Measurements from ENCODE around the gene PCNX3.

PCNX3 gene

DNA sequence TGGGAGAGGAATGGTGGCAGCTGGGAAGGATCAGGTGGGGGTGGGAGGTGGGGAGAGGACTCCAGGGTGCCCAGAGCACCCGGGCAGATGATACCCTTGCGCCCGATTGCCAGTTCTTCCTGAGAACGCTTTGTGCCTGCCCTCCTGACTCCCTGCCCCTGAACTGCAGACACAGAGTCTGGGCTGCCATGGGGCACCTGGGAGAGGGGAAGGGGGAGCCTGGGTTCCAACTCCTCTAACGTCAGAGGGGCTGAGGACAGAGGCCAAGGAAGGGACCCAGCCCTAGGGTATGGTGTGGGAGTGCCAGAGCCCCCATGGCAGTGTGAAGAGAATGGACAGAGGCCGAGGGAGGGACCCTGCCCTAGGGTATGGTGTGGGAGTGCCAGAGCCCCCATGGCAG lies 19.1 kb upstream of the PCNX3 start:
- in situ Hi-C loops (cut with MboI; ENCODE audit: low sequenced_read_pairs) = no loop called here

GRCh38 chr11:65598258-65598699 lies 17.3 kb upstream of the PCNX3 start:
- in situ Hi-C loops (cut with MboI; ENCODE audit: low sequenced_read_pairs) = no loop called here

DNA sequence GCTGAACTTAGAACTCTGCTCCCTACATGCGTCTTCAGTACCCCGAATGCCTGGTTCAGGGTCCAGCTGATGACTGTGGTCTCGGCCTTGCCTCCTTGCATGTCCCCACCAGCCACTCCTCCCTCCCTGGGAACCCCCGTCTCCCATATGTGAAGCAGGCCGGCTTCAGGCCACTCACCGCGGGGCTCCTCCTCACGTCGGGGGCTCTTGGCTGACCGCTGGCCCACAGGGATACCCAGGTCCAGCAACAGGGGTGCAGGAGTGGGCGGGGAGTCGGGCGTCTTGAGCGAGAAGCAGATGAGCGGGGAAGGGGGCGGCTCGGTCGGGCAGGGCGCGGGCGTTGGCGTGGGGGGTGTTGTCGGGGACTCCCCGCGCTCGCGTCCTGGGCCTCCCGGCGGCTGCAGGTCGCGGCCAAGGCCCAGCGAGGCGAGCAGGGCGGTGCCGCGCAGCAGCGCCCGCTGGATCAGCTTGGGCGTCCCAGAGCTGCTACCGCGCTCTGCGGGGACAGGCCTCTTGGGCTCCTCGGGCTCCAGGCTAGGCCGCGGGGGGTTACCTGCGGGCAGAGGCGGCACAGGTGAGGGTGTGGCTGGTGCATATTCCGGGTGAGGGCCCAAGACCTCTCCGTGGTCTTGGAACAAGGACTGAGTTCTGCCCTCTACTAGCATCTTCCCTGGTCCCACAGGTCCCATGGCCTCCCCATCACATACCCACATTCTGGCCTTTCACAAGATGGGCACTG lies 16.2 kb upstream of the PCNX3 start:
- in situ Hi-C loops (cut with MboI; ENCODE audit: low sequenced_read_pairs) = no loop called here

GRCh38 chr11:65599955-65600246 lies 15.7 kb upstream of the PCNX3 start:
- in situ Hi-C loops (cut with MboI; ENCODE audit: low sequenced_read_pairs) = no loop called here

DNA sequence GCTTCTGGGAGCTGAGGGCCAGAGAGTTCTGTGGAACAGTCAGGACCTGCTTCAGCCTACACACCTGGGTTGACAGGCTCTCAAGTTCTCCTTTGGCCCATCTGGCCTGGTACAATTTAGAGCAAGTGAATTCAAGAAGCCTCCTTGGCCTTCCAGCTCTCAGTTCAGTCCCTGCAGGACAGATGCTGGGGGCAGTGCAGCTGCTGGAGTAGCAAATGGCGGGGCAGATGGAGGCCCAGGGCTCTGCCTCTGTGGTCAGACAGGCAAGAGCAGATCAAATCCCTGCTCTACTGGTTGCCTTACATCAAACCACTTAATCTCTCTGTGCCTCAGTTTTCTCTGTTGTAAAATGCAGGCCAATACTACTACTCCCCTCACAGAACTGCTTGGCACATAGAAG lies 11.3 kb upstream of the PCNX3 start:
- in situ Hi-C loops (cut with MboI; ENCODE audit: low sequenced_read_pairs) = no loop called here

GRCh38 chr11:65606876-65607613 lies 8.5 kb upstream of the PCNX3 start:
- in situ Hi-C loops (cut with MboI; ENCODE audit: low sequenced_read_pairs) = no loop called here

DNA sequence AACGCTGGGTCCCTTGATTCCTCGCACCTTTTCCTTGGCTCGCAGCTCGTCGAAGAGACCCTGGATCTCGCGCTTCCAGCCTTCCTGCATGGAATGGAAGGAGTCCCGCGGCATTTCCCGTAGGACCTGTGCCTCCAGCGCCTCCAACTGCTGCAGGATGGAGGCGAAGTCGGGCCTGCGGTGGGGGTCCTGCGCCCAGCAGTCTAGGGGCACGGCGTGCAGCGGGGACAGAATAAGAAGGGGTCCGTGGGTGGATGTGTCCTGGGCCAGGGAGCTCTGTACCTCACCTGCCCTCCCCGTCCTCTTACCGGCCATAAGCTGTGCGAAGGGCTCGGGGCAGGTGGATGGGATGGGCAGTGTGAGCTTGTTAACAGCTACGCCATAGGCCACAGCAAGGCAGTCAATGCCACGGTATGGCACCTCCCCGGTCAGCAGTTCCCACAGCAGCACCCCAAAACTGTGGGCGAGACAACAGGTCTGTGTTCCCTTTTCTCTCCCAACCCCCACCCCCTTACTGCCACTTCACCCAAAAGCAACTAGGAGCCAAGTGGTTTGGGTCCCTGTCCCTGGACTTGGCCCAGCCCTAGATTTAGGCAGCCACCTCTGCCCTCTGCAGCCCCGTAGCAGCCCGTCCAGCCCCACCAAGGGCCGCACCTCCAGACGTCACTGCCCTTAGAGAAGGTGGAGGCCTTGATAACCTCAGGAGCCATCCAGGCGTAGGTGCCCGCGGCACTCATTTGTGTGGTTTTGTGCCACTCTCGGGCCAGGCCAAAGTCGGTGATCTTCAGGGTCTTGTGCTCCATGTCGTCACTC lies 7.8 kb upstream of the PCNX3 start:
- in situ Hi-C loops (cut with MboI; ENCODE audit: low sequenced_read_pairs) = no loop called here

GRCh38 chr11:65609229-65609628 lies 6.3 kb upstream of the PCNX3 start:
- in situ Hi-C loops (cut with MboI; ENCODE audit: low sequenced_read_pairs) = no loop called here

DNA sequence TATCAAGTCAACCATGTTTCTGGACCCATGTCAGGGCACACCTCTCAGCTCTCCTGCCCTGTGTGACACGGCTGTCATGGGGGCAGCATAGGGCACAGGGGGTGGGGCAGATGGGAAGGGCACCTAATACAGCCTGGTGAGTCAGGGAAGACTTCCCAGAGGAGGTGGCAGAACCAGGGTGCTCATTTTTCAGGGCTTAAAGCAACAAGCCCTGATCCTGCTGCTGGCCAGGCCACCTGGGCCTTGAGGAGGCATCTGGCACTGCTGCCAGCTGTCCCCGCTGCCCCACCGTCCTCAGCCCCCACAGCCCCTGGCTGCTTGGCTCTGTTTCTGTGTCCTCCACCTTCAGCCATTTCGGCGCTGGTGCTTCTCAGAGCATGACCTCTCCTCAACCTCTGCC lies 5.9 kb upstream of the PCNX3 start:
- in situ Hi-C loops (cut with MboI; ENCODE audit: low sequenced_read_pairs) = no loop called here

DNA sequence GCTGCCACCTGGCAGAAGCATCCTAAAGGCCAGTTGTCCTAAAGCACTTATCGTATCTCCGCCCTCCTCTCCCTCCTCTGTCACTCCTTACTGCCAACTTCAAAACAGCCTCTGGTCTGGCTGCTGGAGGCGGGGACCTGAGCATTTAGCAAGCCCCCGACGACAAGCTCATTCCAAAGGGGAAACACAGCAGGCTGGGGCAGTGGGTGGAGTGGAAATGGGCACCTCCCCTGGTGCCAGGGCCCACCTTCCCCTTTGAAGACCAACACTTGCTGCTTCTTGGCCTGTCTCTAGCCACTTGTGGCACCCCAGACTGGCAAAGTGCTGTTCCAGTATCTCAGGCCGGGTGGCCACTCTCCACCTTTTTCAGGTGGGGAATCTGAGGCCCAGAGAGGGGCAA lies 5.2 kb upstream of the PCNX3 start:
- in situ Hi-C loops (cut with MboI; ENCODE audit: low sequenced_read_pairs) = no loop called here

- in situ Hi-C loops (cut with MboI; ENCODE audit: low sequenced_read_pairs) = no loop called here
Observed at GRCh38 chr11:65611028-65611757, 4.4 kb upstream of the PCNX3 start.

DNA sequence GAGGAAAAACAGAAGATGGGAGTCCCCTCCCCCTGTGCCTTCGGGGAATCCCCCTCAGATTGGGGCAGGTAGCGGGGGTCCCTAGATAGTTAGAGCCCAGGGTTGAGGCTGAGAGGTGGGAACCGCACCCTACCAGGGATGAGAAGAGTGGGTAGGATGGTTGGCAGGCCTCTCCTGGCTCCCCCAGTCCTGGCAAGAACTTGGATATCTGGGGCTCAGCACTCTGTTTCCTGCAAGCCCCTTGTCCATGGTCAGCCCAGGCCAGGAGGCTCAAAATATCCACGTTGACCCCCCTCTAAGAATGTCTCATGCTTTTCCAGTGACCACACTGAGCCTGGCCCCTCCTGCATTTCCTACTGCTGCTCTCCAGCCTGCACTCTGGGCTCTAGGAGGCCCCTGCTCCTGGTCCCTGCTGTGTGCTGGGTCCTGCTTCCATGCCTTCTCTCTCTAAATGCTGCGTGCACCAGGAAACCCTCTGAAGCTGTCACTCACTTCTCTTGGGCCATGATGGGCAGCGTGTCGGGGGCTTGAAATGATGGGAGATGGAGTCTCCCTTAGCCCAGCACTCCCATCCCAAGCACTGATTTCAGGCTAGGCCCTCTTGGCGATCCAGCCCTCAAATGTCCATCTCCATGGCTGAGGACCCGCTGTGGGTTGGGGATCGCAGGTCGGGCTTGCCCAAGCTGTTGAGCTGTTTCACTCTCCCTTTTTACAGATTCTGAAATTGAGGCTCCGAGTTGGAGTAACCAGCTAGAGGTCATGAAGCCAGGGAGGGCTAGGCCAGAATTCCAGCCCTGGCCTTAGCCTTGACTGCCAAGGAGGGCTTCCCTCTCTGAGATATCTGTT lies 3.6 kb upstream of the PCNX3 start:
- in situ Hi-C loops (cut with MboI; ENCODE audit: low sequenced_read_pairs) = no loop called here

DNA sequence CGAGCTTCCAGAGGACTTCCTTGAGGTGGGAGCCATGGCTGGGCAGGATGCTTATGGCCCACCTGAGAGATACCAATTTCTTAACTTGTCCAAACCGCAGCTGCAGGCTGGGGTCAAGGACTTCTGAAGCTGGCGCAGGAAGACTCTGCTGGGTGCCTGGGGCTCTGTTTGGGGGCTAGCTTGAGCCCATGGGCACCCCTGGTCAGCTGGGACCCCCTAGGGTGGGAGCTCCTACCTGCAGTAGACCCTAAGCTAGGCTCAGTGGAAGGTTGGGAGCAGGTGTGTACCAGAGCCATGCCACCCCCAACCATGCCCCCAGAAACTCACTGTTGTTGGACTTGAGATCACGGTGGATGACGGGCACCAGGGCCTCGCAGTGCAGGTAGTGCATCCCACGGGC lies 2.9 kb upstream of the PCNX3 start:
- in situ Hi-C loops (cut with MboI; ENCODE audit: low sequenced_read_pairs) = no loop called here

DNA sequence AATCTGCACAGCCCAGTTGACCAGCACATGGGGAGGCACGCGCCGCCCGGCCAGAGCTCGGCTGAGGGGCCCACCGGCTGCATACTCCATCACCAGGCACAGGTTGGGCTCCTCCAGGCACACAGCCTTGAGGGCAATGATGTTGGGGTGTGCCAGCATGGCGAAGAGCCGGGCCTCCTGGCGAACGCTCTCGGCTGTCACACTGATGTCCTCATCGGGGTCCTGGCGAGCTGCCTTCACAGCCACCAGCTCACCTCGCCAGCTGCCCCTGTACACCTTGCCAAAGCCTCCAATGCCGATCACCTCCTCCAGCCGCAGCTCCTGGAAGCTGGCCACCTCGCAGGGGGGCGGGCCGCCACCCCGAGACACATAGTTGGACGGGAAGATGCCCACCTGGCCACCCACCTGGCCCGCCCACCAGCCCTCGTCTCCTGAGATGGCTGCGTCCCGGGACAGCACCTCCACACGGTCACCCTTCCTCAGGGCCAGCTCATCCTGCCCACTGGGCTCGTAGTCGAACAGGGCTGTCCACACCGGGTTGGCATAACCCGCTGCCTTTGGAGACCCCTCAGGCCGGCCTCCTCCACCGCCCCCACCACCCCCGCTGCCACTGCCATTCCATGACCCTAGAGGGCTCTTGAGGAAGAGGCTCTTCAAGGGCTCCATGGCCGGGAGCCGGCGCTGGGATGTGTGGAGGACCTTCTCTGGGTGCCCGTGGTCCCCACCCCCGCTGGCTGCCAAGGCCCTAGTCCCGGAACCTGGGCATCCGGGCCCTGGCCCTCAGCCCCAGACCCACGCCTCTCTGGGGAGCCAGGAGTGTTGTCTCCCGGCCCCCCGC lies 2.3 kb upstream of the PCNX3 start:
- in situ Hi-C loops (cut with MboI; ENCODE audit: low sequenced_read_pairs) = no loop called here

GRCh38 chr11:65615950-65616574 lies 486 bp downstream of the PCNX3 start:
- in situ Hi-C loops (cut with MboI; ENCODE audit: low sequenced_read_pairs) = no loop called here

DNA sequence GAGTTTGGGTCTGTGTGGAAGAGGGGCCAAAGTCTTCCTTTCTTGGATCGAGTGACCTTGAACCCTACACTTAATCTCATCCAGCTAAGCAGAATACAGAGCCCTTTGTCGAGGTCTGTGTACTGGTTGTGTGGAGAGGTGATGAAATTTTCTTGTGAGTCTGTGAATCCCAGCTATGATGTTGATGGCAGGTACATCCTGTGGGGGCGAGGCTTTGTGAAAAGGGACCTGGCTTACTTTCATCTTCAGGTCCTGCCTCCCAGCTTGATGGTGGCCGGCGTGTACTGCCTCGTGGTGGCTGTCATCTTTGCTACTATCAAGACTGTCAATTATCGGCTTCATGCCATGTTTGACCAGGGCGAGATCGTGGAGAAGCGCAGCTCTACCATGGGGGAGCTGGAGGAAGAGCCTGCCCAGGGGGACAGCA lies 1.0 kb downstream of the PCNX3 start:
- in situ Hi-C loops (cut with MboI; ENCODE audit: low sequenced_read_pairs) = no loop called here

DNA sequence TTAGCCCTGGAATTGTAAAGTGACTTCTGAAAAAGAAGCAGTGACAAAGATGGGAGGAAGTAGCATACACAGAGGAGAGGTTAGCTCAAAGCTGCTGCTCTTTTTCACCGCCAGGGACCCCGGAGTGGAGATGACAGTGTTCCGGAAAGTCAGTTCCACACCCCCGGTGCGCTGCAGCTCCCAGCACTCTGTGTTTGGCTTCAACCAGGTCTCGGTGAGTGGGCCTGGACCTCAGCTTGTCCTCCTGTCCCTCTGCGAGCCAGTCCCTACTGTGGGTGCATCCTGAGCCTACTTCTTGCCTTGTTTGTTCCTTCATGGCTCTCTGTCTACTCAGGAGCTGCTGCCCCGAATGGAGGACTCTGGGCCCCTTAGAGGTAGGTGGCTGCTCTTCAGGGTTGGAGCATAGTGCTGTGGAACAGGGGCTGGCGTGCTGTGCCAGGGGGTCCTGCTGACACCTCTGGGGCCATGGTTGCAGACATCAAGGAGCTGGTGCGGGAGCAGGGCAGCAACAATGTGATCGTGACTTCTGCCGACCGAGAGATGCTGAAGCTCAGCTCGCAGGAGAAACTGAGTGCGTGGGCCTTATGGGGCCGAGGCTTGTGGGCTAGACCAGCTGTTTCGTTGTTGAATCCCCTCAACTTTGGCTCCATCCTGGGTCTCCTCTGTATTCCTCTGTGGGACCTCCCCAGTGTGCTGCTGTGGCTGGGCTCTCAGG lies 1.7 kb downstream of the PCNX3 start:
- in situ Hi-C loops (cut with MboI; ENCODE audit: low sequenced_read_pairs) = no loop called here

DNA sequence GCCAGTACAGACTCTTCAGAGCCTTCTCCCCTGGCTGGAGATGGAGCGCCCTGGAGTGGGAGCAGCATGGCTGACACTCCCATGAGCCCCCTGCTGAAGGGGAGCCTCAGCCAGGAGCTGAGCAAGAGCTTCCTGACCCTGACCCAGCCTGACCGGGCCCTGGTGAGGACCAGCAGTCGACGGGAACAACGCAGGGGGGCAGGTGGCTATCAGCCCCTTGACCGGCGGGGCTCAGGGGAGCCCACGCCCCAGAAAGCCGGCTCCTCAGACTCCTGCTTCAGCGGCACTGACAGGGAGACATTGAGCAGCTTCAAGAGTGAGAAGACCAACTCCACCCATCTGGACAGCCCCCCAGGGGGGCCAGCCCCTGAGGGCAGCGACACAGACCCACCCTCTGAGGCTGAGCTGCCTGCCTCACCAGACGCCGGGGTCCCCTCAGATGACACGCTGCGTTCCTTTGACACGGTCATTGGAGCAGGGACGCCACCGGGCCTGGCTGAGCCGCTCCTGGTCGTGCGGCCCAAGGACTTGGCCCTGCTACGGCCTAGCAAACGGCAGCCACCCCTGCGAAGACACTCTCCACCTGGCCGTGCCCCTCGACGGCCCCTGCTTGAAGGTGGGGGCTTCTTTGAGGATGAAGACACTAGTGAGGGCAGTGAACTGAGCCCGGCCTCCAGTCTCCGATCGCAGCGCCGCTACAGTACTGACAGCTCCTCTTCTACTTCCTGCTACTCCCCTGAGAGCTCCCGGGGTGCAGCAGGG lies 2.6 kb downstream of the PCNX3 start:
- in situ Hi-C loops (cut with MboI; ENCODE audit: low sequenced_read_pairs) = no loop called here
